ENCODE measurements around the gene INHBE. TPM values are rescaled to one million over a fixed set of nuclear protein-coding genes. Genes with fewer than 3 reads are reported as not detected.

INHBE gene
- total and polyA plus RNA-seq, 12 donors: 0.01 to 1.2 (median 0.38) TPM; not detected in 5

- peaks cover 9 to 78% (median 67%) of the 10 kb centered on the region in 7 donors for H3K27me3 ChIP-seq
Observed at GRCh38 chr12:57472391-57472790, 17.3 kb downstream of the INHBE start.

DNA sequence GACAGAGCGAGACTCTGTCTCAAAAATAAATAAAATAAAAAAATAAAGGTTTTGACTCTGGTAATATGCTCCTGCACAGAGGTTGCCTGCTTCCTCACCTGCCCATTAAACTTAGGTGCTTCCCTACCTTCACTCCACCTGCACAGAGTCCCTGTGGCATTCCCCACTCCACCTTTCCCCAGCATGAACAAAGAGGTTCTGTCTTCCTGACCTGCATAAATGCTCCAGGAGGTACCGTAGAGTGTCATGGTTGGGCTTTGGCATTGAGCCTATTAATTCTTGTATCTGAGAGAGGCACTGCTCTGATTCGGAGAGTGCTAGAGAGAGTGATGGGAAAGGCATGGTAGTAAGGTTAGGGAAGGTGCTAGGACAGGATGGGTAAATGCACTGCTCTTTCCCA lies 18.3 kb downstream of the INHBE start:
- TF ChIP-seq, protein P1, sequence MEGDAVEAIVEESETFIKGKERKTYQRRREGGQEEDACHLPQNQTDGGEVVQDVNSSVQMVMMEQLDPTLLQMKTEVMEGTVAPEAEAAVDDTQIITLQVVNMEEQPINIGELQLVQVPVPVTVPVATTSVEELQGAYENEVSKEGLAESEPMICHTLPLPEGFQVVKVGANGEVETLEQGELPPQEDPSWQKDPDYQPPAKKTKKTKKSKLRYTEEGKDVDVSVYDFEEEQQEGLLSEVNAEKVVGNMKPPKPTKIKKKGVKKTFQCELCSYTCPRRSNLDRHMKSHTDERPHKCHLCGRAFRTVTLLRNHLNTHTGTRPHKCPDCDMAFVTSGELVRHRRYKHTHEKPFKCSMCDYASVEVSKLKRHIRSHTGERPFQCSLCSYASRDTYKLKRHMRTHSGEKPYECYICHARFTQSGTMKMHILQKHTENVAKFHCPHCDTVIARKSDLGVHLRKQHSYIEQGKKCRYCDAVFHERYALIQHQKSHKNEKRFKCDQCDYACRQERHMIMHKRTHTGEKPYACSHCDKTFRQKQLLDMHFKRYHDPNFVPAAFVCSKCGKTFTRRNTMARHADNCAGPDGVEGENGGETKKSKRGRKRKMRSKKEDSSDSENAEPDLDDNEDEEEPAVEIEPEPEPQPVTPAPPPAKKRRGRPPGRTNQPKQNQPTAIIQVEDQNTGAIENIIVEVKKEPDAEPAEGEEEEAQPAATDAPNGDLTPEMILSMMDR (IDR thresholded peaks at IDR 0.05): no peak
- H3K4me1 ChIP-seq: peaks cover 0 to 42% (median 16%) of the 10 kb centered on the region in 9 donors
- H3K36me3 ChIP-seq: peaks cover 0 to 65% (median 0%) of the 10 kb centered on the region in 9 donors
- no peak for ATAC-seq
- H3K27ac ChIP-seq: no peak overlapping the region
- H3K27me3 ChIP-seq: peaks cover 9 to 78% (median 66%) of the 10 kb centered on the region in 7 donors
- no peak overlapping the region for H3K4me3 ChIP-seq
- intact Hi-C loops (cut with DNase I): no loop called here
- DNase-seq: no peak
- 32 to 39% methylated on average over 3 of the region's 3 CpGs for WGBS, 2 donors
- no peaks in the 10 kb centered on the region for H3K9me3 ChIP-seq

More at GRCh38 chr12:57472391-57472790, 17.3 kb downstream of the INHBE start:
- ATAC-seq (no peak), DNase-seq (no peak)
- 81 to 82% methylated on average over 3 of the region's 3 CpGs for WGBS, 2 donors
- intact Hi-C loops (cut with DNase I): no loop called here
- no peaks in the 10 kb centered on the region for H3K9me3 ChIP-seq
- no peak overlapping the region for H3K4me3 ChIP-seq
- H3K36me3 ChIP-seq: peaks cover 0 to 65% (median 0%) of the 10 kb centered on the region in 9 donors
- H3K27ac ChIP-seq: no peak overlapping the region
- H3K4me1 ChIP-seq: peaks cover 0 to 36% (median 16%) of the 10 kb centered on the region in 9 donors
- TF ChIP-seq, protein P1 (IDR thresholded peaks at IDR 0.05): no peak

DNA sequence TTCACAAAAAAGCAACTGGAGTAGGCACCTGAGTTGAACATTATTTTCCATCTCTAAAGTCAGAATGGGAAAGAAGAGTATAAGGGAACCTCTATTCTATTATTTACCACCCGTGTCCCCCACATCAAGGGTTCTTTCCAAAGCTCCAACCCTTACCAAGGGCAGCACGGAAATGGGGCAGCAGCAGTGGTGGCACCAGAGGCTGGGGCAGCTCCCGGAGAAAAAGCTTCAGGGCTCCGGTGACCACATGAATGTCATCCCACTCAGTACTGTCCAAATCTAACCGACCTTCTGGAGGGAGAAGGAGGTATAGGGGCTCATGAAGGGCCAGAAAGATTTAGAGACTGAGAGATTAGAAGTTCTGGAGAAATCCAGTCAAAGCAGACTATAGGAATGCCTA lies 18.8 kb downstream of the INHBE start:
- 86 to 92% methylated on average over 5 of the region's 5 CpGs for WGBS, 2 donors
- Histone ChIP-seq H3K9me3 (no peaks in the 10 kb centered on the region), H3K36me3 (peaks cover 0 to 61% (median 0%) of the 10 kb centered on the region in 9 donors), H3K4me1 (peaks cover 0 to 47% (median 16%) of the 10 kb centered on the region in 9 donors), H3K27ac (no peak overlapping the region), H3K27me3 (peaks cover 9 to 78% (median 62%) of the 10 kb centered on the region in 7 donors), H3K4me3 (no peak overlapping the region)
- TF ChIP-seq, protein P1 (IDR thresholded peaks at IDR 0.05): no peak
- ATAC-seq (no peak), DNase-seq (no peak)
- intact Hi-C loops (cut with DNase I): no loop called here

GRCh38 chr12:57474430-57474829 lies 19.3 kb downstream of the INHBE start:
- no peaks in the 10 kb centered on the region for H3K9me3 ChIP-seq
- no peak overlapping the region for H3K27ac ChIP-seq
- peaks cover 0 to 53% (median 16%) of the 10 kb centered on the region in 9 donors for H3K4me1 ChIP-seq
- intact Hi-C loops (cut with DNase I): no loop called here
- peaks cover 0 to 55% (median 0%) of the 10 kb centered on the region in 9 donors for H3K36me3 ChIP-seq
- TF ChIP-seq, protein P1 (IDR thresholded peaks at IDR 0.05): no peak
- H3K27me3 ChIP-seq: peaks cover 9 to 83% (median 62%) of the 10 kb centered on the region in 7 donors
- DNase-seq (no peak), ATAC-seq (no peak)
- H3K4me3 ChIP-seq: no peak overlapping the region
- 65 to 69% methylated on average over 8 of the region's 8 CpGs for WGBS, 2 donors
